ENCODE results near the gene TPD52L2. TPM values are rescaled to one million over a fixed set of nuclear protein-coding genes. Genes with fewer than 3 reads are reported as not detected.
A peak's percentile ranks its signal among the peaks of the same experiment; 100 is the strongest.
"Not testable (repeated sequence)": the region's sequence is repeated elsewhere in the genome, so short reads cannot be mapped to it uniquely, and the experiment has no call there.

Gene TPD52L2
- total and polyA plus RNA-seq, 2 donors (not counting 1 experiment from before 2014, with no cell fraction given): 39.9 to 41.3 TPM

GRCh38 chr20:63864545-63864977 lies 509 bp upstream of the TPD52L2 start:
- peak overlapping the region; percentile 94 for H3K4me3 Mint-ChIP-seq
- no peaks in the 10 kb centered on the region for H3K9me3 Mint-ChIP-seq (ENCODE audit: insufficient read depth)
- no peaks in the 10 kb centered on the region for H3K27me3 ChIP-seq (replicated peaks in 1 of 4; ENCODE audit: control extremely low read depth in 1 of 4, control insufficient read depth in 3 of 4, insufficient read depth in 4 of 4, low read length in 3 of 4)
- ChIA-PET CTCF (interaction anchor here (0.8 to 4.4 kb wide), 18 partner anchors 76 to 371 kb away, joined by 3 to 29 read pairs (median 6); partner anchors contain the start of genes ARFRP1, LIME1, PRPF6 and PTK6), POLR2A (interaction anchor here (0.7 to 2.5 kb wide), 12 partner anchors 28 to 327 kb away, joined by 3 to 16 read pairs (median 4); partner anchors contain the start of genes GMEB2, PRPF6, PTK6 and RTEL1)
- H3K79me2 ChIP-seq (ENCODE audit: control insufficient read depth, insufficient read depth, low read length): peaks cover 45% of the 10 kb centered on the region
- no peaks in the 10 kb centered on the region for H3K27me3 Mint-ChIP-seq
- H2AFZ ChIP-seq (ENCODE audit: insufficient read depth, low read depth, low read length, poor library complexity, severe bottlenecking): peak overlapping the region; percentile 85
- peaks cover 25% of the 10 kb centered on the region for H3K4me1 Mint-ChIP-seq
- TF ChIP-seq CTCF (IDR thresholded peaks at IDR 0.05): peak; percentile 28
- TF ChIP-seq EZH2 (IDR thresholded peaks at IDR 0.05; ENCODE audit: borderline replicate concordance, insufficient read depth, low read depth, low read length, poor library complexity, severe bottlenecking): no peak
- peak overlapping the region; percentile 94 for H3K4me2 ChIP-seq (replicated peaks; ENCODE audit: low read depth, low read length, poor library complexity, severe bottlenecking)
- H3K36me3 ChIP-seq (replicated peaks in 1 of 2; ENCODE audit: control extremely low read depth in 1 of 2, control insufficient read depth in 1 of 2, extremely low read depth in 1 of 2, insufficient read depth in 2 of 2, low read length in 1 of 2): peaks cover under 1 to 16% of the 10 kb centered on the region in 2 experiments
- H3K4me3 ChIP-seq (ENCODE audit: control extremely low read depth in 1 of 5, extremely low read depth in 1 of 5, insufficient read depth in 1 of 5, low read depth in 2 of 5, low read length in 4 of 5): peak overlapping the region; percentile 69 to 97 (median 86)
- ATAC-seq (ENCODE audit: low read depth) (no peak), DNase-seq (no peak)
- H3K4me1 ChIP-seq (ENCODE audit: control insufficient read depth in 2 of 2, insufficient read depth in 2 of 2, low read length in 2 of 2): peaks cover 16 to 20% of the 10 kb centered on the region in 2 donors
- peaks cover 16% of the 10 kb centered on the region for H4K20me1 ChIP-seq (ENCODE audit: control insufficient read depth, insufficient read depth, low read length, poor library complexity, severe bottlenecking)
- peak overlapping the region; percentile 97 for H3K27ac Mint-ChIP-seq
- intact Hi-C loops (cut with micrococcal nuclease): loop anchor here (1.0 to 2.0 kb wide), 7 partner anchors 78 to 368 kb away; partner anchors contain the start of genes SLC2A4RG and UCKL1
- 0% methylated on average over 11 of the region's 25 CpGs for WGBS (ENCODE audit: insufficient coverage)
- H3K27ac ChIP-seq (ENCODE audit: low read length in 2 of 2): peak overlapping the region; percentile 89 to 90
- peak overlapping the region; percentile 85 for H3K9ac ChIP-seq (ENCODE audit: low read length)
- no peaks in the 10 kb centered on the region for H3K9me3 ChIP-seq (ENCODE audit: control extremely low read depth in 1 of 3, control insufficient read depth in 2 of 3, insufficient read depth in 1 of 3, low read length in 2 of 3)

- ATAC-seq (ENCODE audit: low read depth); H3K9me3 Mint-ChIP-seq (ENCODE audit: insufficient read depth); DNase-seq; H2AFZ ChIP-seq (ENCODE audit: insufficient read depth, low read depth, low read length, poor library complexity, severe bottlenecking); H3K9me3 ChIP-seq (ENCODE audit: control extremely low read depth in 1 of 3, control insufficient read depth in 2 of 3, insufficient read depth in 1 of 3, low read length in 2 of 3); H3K27ac Mint-ChIP-seq; intact Hi-C loops (cut with micrococcal nuclease); H3K27ac ChIP-seq (ENCODE audit: low read length in 2 of 2); H3K27me3 ChIP-seq (replicated peaks in 1 of 4; ENCODE audit: control extremely low read depth in 1 of 4, control insufficient read depth in 3 of 4, insufficient read depth in 4 of 4, low read length in 3 of 4); H3K9ac ChIP-seq (ENCODE audit: low read length); H3K27me3 Mint-ChIP-seq; H3K4me3 ChIP-seq (ENCODE audit: control extremely low read depth in 1 of 5, extremely low read depth in 1 of 5, insufficient read depth in 1 of 5, low read depth in 2 of 5, low read length in 4 of 5); H3K4me3 Mint-ChIP-seq; H3K4me2 ChIP-seq (replicated peaks; ENCODE audit: low read depth, low read length, poor library complexity, severe bottlenecking): not testable (repeated sequence)
- POLR2A ChIA-PET: interaction anchor here (0.6 kb wide), 2 partner anchors 56 to 135 kb away, joined by 4 to 5 read pairs; no protein-coding TSS in a partner anchor
- 98% methylated on average over 11 of the region's 13 CpGs for WGBS (ENCODE audit: insufficient coverage)
- Histone ChIP-seq H3K4me1 (ENCODE audit: control insufficient read depth in 2 of 2, insufficient read depth in 2 of 2, low read length in 2 of 2) (peaks cover 16 to 20% of the 10 kb centered on the region in 2 donors), H3K79me2 (ENCODE audit: control insufficient read depth, insufficient read depth, low read length) (peaks cover 56% of the 10 kb centered on the region), H3K36me3 (replicated peaks in 1 of 2; ENCODE audit: control extremely low read depth in 1 of 2, control insufficient read depth in 1 of 2, extremely low read depth in 1 of 2, insufficient read depth in 2 of 2, low read length in 1 of 2) (peaks cover 1 to 32% of the 10 kb centered on the region in 2 experiments), H4K20me1 (ENCODE audit: control insufficient read depth, insufficient read depth, low read length, poor library complexity, severe bottlenecking) (peaks cover 23% of the 10 kb centered on the region)
- CTCF ChIA-PET: interaction anchor here (0.7 to 3.5 kb wide), 2 partner anchors 82 to 192 kb away, joined by 5 to 29 read pairs; no protein-coding TSS in a partner anchor
- H3K4me1 Mint-ChIP-seq: peaks cover 23% of the 10 kb centered on the region
Observed at GRCh38 chr20:63867042-63867441, 2.0 kb downstream of the TPD52L2 start.
